HG03135 (cell line): ENCODE measurements around the gene CACNA1C.

Source experiments
- ATAC-seq: cut with Tn5 transposase; IDR thresholded peaks from one replicate; pipeline ENCODE4 v1.9.1; 2021; ENCODE audit warnings: mild to moderate bottlenecking, moderate library complexity; ENCODE audit not compliant: unreplicated experiment

CACNA1C gene

GRCh38 chr12:2402073-2402579 is 349.3 kb downstream of the CACNA1C start:
- ATAC-seq = no peak

- ATAC-seq = no peak
Measured at GRCh38 chr12:2403221-2403976, 350.6 kb downstream of the CACNA1C start.

GRCh38 chr12:2405039-2405438 is 352.3 kb downstream of the CACNA1C start:
- no peak for ATAC-seq

GRCh38 chr12:2406903-2407302 is 354.1 kb downstream of the CACNA1C start:
- ATAC-seq = no peak

- ATAC-seq = no peak
Measured at GRCh38 chr12:2408262-2408661, 355.5 kb downstream of the CACNA1C start.

- ATAC-seq = no peak
Measured at GRCh38 chr12:2409656-2410265, 357.0 kb downstream of the CACNA1C start.

GRCh38 chr12:2410496-2410895 is 357.7 kb downstream of the CACNA1C start:
- ATAC-seq = no peak

GRCh38 chr12:2411011-2411410 is 358.2 kb downstream of the CACNA1C start:
- no peak for ATAC-seq

GRCh38 chr12:2411616-2412304 is 359.0 kb downstream of the CACNA1C start:
- no peak for ATAC-seq

GRCh38 chr12:2412305-2412643 is 359.5 kb downstream of the CACNA1C start:
- no peak for ATAC-seq

- ATAC-seq = no peak
Measured at GRCh38 chr12:2413301-2413700, 360.5 kb downstream of the CACNA1C start.

GRCh38 chr12:2413999-2414792 is 361.4 kb downstream of the CACNA1C start:
- no peak for ATAC-seq

GRCh38 chr12:2414810-2415567 is 362.2 kb downstream of the CACNA1C start:
- ATAC-seq = no peak

- ATAC-seq = no peak
Measured at GRCh38 chr12:2415568-2415944, 362.8 kb downstream of the CACNA1C start.

- no peak for ATAC-seq
Measured at GRCh38 chr12:2416158-2416557, 363.4 kb downstream of the CACNA1C start.

GRCh38 chr12:2417481-2418160 is 364.8 kb downstream of the CACNA1C start:
- no peak for ATAC-seq

GRCh38 chr12:2418579-2418978 is 365.8 kb downstream of the CACNA1C start:
- no peak for ATAC-seq

GRCh38 chr12:2422591-2422990 is 369.8 kb downstream of the CACNA1C start:
- no peak for ATAC-seq

- ATAC-seq = no peak
Measured at GRCh38 chr12:2429032-2429431, 376.2 kb downstream of the CACNA1C start.

- no peak for ATAC-seq
Measured at GRCh38 chr12:2431810-2432209, 379.0 kb downstream of the CACNA1C start.
